ENCODE data around the gene UVRAG.
"Not testable (repeated sequence)": the region's sequence is repeated elsewhere in the genome, so short reads cannot be mapped to it uniquely, and the experiment has no call there.

Gene UVRAG

GRCh38 chr11:75979075-75979474 lies 164.1 kb downstream of the UVRAG start:
- DNase-seq, result not testable (repeated sequence)

- not testable (repeated sequence) for DNase-seq
Observed at GRCh38 chr11:75979479-75980027, 164.5 kb downstream of the UVRAG start.

GRCh38 chr11:75980031-75980430 lies 165.0 kb downstream of the UVRAG start:
- no peak for DNase-seq

- no peak for DNase-seq
Observed at GRCh38 chr11:75981546-75981945, 166.5 kb downstream of the UVRAG start.

- no peak for DNase-seq
Observed at GRCh38 chr11:75982309-75982708, 167.3 kb downstream of the UVRAG start.

- DNase-seq, result no peak
Observed at GRCh38 chr11:75986966-75987365, 172.0 kb downstream of the UVRAG start.

- DNase-seq, result no peak
Observed at GRCh38 chr11:75993126-75993525, 178.1 kb downstream of the UVRAG start.

GRCh38 chr11:75994616-75995015 lies 179.6 kb downstream of the UVRAG start:
- no peak for DNase-seq

GRCh38 chr11:75996523-75997442 lies 181.8 kb downstream of the UVRAG start:
- no peak for DNase-seq

GRCh38 chr11:76004400-76004799 lies 189.4 kb downstream of the UVRAG start:
- DNase-seq, result no peak

GRCh38 chr11:76005756-76006155 lies 190.7 kb downstream of the UVRAG start:
- no peak for DNase-seq

GRCh38 chr11:76007166-76007565 lies 192.2 kb downstream of the UVRAG start:
- no peak for DNase-seq

- DNase-seq, result no peak
Observed at GRCh38 chr11:76008474-76008873, 193.5 kb downstream of the UVRAG start.

GRCh38 chr11:76010051-76010450 lies 195.0 kb downstream of the UVRAG start:
- DNase-seq, result no peak

- DNase-seq, result no peak
Observed at GRCh38 chr11:76013526-76013925, 198.5 kb downstream of the UVRAG start.

GRCh38 chr11:76023236-76024068 lies 208.4 kb downstream of the UVRAG start:
- no peak for DNase-seq

- no peak for DNase-seq
Observed at GRCh38 chr11:76025068-76025467, 210.1 kb downstream of the UVRAG start.

GRCh38 chr11:76025817-76026216 lies 210.8 kb downstream of the UVRAG start:
- DNase-seq, result no peak

- no peak for DNase-seq
Observed at GRCh38 chr11:76026281-76026680, 211.3 kb downstream of the UVRAG start.

GRCh38 chr11:76026862-76027261 lies 211.9 kb downstream of the UVRAG start:
- DNase-seq, result no peak

- DNase-seq, result no peak
Observed at GRCh38 chr11:76030286-76030685, 215.3 kb downstream of the UVRAG start.

- DNase-seq, result no peak
Observed at GRCh38 chr11:76030968-76031590, 216.1 kb downstream of the UVRAG start.

GRCh38 chr11:76033699-76034098 lies 218.7 kb downstream of the UVRAG start:
- no peak for DNase-seq

Measured in stimulated activated CD4-positive, alpha-beta T cell treated with anti-CD3 and anti-CD28 coated beads, Interleukin-4, amount 100 ng/mL, for 24 hours (primary cell).